Stimulated activated CD4-positive, alpha-beta T cell treated with anti-CD3 and anti-CD28 coated beads, TNF-alpha, amount 100 ng/mL, for 1 hour (primary cell): ENCODE data around the gene PROM1.

ENCODE experiments used
- DNase-seq, 3 donors: peaks; one replicate each; pipeline ENCODE4 v3.0.0-alpha.2; 2020; ENCODE audit warnings: low read depth in 3 of 3, low spot score in 1 of 3

PROM1 gene

DNA sequence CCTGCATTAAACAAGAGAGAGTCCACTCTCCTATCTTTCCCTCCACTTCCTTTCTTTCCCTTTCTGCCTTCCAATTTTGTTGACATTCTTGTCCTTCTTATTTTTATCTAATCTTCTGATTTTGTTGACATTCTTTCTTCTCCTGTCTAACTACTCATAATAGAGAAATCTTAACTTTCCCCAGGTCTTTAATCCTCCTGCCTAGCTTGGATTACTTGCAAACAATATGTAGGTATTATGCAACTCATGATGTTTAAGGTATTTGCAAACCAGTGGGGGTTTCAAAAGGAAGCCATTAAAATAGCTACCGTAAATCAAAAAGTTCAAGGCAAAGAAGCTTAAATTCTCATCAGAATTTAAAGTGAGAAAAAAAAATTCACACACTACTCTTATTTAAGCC is 53.9 kb downstream of the PROM1 start:
- no peak for DNase-seq

GRCh38 chr4:16029262-16029661 is 54.6 kb downstream of the PROM1 start:
- no peak for DNase-seq

DNA sequence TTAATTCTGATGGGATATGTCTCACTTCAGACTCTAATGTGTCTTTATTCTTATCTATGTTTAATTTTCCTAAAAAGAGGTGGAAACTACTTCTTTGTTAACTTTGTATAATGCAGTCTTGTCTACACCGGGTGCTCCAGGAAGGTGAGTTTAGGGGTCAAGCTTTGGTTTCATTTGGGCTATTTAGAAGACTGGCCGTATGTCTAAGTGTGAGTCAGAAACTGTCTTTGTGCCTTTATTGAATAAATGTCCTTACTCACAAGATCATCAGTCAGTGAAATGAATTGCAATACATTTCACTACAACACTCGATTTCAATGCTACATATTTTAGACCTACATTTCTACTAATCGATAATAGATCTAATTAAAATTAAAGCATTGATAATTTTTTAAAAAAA is 56.2 kb downstream of the PROM1 start:
- DNase-seq = no peak

DNA sequence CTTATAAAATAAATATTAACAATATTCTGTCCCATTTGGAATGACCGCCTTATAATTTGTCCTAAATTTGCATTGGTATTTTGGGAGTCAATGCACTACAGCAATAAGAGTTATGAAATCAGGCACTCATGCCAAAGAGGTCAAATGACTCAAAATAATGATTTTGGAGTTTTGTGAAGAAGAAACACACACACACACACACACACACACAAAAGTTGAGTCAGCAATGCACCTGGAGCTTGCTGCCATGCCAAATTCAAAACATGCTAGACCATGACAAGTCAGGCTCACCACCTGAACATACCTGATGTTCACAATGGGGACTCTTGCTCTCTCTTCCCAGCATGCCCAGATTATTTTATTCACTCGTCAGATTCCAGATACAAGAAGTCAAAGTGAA is 56.7 kb downstream of the PROM1 start:
- DNase-seq = no peak

GRCh38 chr4:16026160-16026761 is 57.6 kb downstream of the PROM1 start:
- no peak for DNase-seq

- no peak for DNase-seq
These were observed 58.6 kb downstream of the PROM1 start for GRCh38 chr4:16025268-16025667.

DNA sequence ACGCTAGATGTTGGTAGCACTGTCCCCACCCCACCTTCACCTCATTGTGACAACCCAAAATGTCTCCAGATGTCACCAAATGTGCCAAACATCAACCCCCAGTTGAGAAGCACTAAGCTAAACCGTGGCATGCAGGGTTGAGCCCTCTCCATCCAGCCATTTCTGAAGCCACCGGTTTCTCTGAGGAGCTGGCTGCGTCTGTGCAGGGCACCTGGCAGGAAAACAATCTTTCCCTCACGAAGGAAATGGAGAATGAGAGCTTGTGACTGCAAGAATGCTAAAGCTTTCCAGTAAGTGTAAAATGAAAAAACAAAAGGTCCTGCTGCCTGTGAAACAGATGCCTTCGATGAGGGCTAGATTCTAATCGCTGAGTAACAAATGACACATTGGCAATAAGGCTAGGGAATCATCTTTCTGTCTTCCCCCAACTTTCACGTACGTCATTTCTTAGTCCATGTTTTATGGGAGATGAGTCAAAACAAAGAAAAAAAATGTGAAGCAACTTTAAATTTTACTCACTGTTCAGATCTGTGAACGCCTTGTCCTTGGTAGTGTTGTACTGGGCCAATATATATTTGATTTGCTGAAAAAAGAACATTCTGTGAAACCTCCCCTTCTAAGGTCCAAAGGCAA is 59.9 kb downstream of the PROM1 start:
- DNase-seq = no peak

GRCh38 chr4:16021804-16022560 is 61.8 kb downstream of the PROM1 start:
- no peak for DNase-seq

DNA sequence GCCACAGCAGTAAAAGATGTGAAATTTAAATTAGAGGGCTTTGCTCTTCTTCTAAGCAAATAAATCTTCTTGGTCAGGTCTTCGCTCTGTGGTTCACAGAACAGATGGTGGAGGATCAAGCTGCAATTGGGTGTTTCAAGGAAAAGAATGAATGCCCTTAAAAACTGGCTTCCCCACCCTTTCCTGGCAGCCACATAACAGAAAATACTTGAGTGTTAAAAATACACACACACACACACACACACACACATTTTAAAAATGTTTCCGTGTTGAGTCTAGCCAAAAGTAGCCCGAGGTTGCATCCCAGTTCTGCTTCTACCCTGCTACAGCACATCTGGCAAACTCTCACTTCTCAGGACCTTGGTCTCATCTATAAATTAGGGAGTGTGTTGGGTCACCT is 64.2 kb downstream of the PROM1 start:
- no peak for DNase-seq

DNA sequence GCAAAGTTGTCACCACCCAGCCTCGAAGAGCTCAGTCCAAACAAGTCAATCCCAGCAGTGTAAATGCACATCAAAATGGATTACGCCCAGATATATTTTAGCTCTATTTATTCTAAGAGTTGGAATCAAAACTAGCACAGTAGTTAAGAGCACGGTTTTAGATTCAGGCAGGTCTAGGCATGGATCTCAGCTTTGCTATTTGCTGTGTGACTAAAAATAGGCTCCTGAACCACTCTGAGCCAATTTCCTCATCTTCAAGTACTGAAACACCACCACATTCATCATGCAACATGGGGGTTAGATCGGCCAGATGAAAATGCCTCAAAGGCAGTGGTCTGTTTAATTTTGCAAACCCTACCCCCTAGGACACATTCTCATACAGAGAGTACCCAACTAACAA is 65.0 kb downstream of the PROM1 start:
- no peak for DNase-seq

DNA sequence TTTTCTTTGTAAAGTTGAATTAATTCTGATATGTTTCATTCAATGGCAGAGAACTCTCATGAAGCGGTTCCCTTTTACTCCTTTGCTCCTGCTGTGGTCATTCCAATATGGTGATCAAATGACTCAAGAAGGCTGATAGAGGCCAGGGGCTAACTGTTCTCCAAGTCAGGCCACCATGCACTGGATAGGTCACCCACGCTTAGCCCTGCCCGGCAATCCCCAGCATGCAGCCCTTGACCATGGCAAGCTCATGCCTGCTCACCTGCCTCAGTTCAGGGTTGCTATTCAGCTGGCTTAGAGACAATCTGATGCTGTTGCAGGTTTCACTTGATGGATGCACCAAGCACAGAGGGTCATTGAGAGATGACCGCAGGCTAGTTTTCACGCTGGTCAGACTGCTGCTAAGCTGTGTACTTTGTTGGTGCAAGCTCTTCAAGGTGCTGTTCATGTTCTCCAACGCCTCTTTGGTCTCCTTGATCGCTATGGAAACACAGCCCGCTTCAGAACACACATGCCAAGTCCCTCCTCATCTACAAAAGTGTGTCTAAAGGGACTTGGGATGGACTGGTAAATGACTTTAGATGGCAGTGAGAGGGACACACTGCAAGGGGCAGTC is 65.7 kb downstream of the PROM1 start:
- no peak for DNase-seq

DNA sequence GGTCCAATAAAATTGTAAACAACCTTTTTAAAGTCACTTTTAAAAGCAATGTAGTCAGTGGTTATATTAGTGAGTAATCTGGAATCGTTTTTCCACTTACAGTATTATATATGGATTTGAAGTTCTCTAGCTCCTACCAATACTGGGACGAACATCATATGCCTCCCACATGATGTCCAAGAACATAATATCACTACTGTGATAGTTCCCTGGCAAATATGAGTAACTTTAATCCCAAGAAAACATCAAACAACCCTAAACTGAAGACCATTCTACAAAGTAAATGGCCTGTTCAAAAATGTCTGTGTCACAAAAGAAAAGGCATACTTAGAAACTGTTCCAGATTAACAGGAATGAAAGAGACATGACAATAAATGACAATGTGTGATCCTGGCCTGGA is 67.3 kb downstream of the PROM1 start:
- DNase-seq = no peak

DNA sequence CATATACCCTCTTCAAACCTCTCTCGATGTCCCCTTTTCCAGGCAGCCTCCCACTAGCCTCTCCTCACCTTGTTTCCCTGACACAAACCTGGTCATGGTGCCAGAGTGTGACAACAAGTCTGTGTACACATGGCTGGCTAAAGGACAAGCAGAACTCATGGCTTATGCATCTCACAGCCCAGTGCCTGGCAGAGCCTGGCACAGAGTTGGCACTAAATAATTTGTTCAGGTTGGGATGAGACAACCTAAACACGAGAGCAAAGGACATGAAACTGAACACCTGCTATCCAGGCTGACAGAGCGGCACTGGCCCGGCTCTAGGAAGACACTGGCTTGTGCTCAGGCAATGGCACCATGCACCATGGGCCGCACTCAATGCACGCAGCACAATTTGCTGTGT is 72.7 kb downstream of the PROM1 start:
- no peak for DNase-seq

GRCh38 chr4:16009153-16009552 is 74.7 kb downstream of the PROM1 start:
- no peak for DNase-seq

DNA sequence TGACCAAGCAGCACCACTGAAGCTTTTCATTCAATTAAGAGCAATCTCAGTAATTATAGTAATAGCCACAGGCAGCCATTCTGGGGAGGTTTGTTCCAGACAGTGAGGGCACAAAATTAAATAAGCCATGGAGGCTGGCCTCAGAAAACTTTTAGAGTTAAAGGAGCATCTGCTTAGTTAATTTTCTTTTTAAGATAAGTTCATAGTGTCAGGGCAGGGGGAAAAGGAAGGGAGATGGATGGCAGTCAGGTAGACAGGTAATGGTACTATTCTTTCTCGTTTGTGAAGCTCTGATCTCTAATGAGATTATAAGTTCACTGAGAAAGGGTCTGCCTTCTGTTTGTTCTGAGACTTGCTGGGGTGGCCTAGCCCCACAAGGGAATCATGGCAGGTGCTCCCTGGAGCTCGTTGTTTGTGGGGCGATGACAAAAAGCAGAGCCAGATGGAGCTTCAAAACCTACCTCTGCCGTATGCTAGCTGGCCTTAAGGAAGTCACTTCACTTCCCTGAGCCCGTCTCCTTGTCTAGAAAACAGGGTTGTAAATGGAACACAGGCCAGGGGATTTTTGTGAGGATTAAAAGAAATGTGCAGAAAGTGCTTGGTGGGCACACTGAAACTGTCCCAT is 76.2 kb downstream of the PROM1 start:
- no peak for DNase-seq

DNA sequence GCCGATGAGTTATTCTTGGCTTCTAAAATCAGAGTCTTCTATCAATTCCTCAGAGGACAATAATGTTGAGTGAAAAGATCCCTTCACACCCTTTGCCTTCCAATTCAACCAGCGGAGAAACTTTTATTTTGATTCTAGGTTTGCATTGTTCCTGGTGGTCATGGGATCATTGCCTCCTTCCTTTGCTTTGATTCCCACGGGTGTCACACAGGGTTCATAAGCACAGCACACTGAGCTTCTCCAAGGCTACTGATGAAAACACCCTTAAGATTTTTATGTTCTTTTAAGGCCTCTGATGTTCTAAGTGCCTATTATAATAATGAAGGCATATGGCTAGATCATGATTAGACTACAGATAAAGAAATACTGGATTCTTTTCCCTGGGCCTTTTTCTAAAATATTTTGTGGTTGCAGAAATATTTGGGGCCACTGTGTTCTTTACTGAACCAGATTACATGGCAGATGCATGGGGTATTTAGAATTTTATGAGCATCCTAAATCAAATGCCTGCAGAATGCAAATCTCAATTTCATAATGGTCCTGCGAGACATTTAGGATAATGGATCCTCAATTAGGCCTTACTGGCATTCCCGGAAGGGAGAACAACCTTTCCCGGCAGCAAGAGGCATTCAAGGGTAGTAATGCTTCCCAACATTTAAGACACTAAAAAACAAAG is 76.9 kb downstream of the PROM1 start:
- DNase-seq = no peak

- DNase-seq = no peak
These were observed 78.1 kb downstream of the PROM1 start for GRCh38 chr4:16005676-16006075.

DNA sequence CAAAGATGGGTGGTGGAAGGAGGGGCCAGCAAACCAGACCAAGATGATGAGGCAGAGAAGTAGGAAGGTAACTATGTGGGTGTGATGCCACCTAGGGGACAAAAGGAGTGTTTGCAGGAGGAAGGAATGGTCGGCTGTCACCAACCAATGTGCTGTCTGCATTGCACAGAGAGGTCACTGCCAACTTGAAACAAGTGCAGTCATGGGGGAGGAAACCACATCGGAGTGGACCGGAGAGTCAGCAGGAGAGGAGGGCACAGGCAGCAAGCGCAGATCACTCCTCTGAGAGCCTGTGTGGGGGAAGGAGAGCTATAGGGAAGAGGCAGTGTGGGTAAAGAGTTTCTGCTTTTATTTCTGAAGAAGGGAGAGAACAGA is 82.4 kb downstream of the PROM1 start:
- DNase-seq = peak in 2 of 3 donors; percentile 3 to 10

GRCh38 chr4:16000708-16001483 is 82.9 kb downstream of the PROM1 start:
- no peak for DNase-seq

DNA sequence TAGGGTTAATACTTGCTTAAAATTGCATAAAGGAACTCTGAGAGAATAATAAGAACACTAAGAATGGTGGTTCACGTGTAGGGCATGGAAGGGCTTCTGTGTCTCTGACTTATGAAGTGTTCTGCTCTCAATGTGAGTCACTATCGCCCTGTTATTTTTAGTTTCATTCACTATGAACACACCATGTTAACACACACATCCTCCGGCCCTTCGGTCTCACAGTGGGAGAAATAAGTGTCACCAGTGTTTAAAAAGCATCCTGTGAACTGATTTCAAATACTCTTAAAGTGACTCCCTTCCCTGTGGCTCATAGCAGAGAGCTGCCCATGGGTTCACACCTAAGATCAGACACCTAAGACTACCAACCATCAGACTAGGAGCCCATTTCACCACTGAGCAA is 87.0 kb downstream of the PROM1 start:
- no peak for DNase-seq
